Spleen (tissue), 7 donors: Measurements from ENCODE around the gene MBD3L2B.
"Not testable (repeated sequence)": the region's sequence is repeated elsewhere in the genome, so short reads cannot be mapped to it uniquely, and the experiment has no call there.

Source experiments
- POLR2A ChIP-seq, 3 donors: fragments of 450-650 bp; IDR thresholded peaks; one replicate each; pipeline ENCODE4 v1.5.1; 2017; ENCODE audit warnings: antibody characterized with exemption in 3 of 3, mild to moderate bottlenecking in 1 of 3
- POLR2AphosphoS5 ChIP-seq, 3 donors: sonication (generic); formaldehyde crosslinking; IDR thresholded peaks; one replicate each; pipeline ENCODE4 v1.5.1; 2017; ENCODE audit warnings: antibody characterized with exemption in 3 of 3
- TF ChIP-seq, protein P1 (sequence below), 11 experiments: fragments of 200-600 bp in 7 of 11; fragments of 450-650 bp in 4 of 11; sonication (generic) in 4 of 11; IDR thresholded peaks in 8 of 11; conservative IDR thresholded peaks in 3 of 11; 1 replicate in 7 of 11; 2 replicates in 4 of 11; pipeline versions ENCODE4 v1.4.0 to v1.8.0; 2016 to 2021; ENCODE audit warnings: antibody characterized with exemption in 11 of 11, inconsistent platforms in 4 of 11, mild to moderate bottlenecking in 1 of 11
- donor health status: DM: no; HTN: no; CAD: no; lungs with moderate emphysema.
- donor health status: DM: no; HTN: no; CAD: no.
- donor health status: DM: no; HTN: no; CAD: no.

DNA sequence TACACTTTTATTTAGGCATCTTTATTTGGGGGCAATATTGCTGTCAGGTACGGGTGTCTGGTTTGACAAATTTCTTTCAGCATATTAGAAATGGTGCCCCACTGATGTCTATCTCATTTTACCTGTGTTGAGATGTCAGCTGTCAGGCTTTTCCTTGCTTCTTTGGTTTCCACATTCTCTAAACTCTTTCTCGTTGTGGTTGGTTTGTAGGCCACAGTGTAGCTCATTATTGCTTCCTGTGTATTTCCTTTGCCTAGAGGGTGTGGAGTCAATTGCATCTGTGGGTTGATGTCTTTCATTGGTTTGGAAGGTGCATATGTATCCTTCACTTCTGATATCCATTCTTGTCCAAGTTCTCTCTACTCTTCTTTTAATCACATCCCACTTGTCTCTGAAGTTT is 38.7 kb upstream of the MBD3L2B start:
- TF ChIP-seq, protein P1, sequence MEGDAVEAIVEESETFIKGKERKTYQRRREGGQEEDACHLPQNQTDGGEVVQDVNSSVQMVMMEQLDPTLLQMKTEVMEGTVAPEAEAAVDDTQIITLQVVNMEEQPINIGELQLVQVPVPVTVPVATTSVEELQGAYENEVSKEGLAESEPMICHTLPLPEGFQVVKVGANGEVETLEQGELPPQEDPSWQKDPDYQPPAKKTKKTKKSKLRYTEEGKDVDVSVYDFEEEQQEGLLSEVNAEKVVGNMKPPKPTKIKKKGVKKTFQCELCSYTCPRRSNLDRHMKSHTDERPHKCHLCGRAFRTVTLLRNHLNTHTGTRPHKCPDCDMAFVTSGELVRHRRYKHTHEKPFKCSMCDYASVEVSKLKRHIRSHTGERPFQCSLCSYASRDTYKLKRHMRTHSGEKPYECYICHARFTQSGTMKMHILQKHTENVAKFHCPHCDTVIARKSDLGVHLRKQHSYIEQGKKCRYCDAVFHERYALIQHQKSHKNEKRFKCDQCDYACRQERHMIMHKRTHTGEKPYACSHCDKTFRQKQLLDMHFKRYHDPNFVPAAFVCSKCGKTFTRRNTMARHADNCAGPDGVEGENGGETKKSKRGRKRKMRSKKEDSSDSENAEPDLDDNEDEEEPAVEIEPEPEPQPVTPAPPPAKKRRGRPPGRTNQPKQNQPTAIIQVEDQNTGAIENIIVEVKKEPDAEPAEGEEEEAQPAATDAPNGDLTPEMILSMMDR (IDR thresholded peaks at IDR 0.05 in 8 of 11, conservative IDR thresholded peaks at IDR 0.05 in 3 of 11) = not testable (repeated sequence)
- not testable (repeated sequence) for TF ChIP-seq POLR2A, POLR2AphosphoS5 (IDR thresholded peaks at IDR 0.05)
